Measurements from ENCODE around the gene PRIMPOL.
"Not testable (repeated sequence)": the region's sequence is repeated elsewhere in the genome, so short reads cannot be mapped to it uniquely, and the experiment has no call there.

The PRIMPOL gene

DNA sequence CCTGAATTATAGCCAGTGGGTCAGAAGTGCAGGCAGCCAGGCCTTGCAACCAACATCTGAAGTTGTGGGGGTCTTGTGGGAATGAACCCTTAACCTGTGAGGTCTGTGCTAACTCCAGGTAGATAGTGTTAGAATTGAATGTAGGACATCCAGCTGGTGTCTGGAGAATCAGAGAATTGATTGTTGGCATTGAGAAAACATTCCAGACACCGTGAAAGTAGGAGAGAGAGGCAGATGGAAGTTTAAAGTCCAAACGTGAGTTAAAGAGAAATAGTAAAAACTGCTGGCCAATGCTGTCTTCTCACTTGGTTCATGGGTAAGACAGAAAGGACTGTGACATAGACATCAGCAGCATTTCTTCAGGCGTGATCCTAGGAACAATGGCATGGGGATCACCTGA lies 28.0 kb upstream of the PRIMPOL start:
- Histone ChIP-seq H3K27me3 (ENCODE audit: control insufficient read depth, insufficient read depth, low read length) (no peaks in the 10 kb centered on the region), H3K4me3 (ENCODE audit: low read length) (no peak overlapping the region), H3K9me3 (replicated peaks; ENCODE audit: low read length) (no peaks in the 10 kb centered on the region), H3K9ac (ENCODE audit: low read depth, low read length) (no peak overlapping the region), H3K4me1 (ENCODE audit: control insufficient read depth, insufficient read depth, low read length) (no peaks in the 10 kb centered on the region), H3K36me3 (ENCODE audit: insufficient read depth, low read length) (peaks cover under 1% of the 10 kb centered on the region), H3K4me2 (ENCODE audit: low read length) (no peak overlapping the region)

DNA sequence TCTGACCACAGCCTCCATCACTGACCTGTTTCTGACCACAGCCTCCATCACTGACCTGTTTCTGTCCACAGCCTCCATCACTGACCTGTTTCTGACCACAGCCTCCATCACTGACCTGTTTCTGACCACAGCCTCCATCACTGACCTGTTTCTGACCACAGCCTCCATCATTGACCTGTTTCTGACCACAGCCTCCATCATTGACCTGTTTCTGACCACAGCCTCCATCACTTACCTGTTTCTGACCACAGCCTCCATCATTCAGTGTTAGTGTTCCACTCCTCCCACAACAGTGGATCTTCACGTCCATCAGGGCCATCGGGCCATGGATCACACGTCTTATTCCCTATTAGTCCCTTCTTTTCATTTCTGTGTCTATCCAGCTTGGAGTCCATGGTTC lies 25.0 kb upstream of the PRIMPOL start:
- H3K36me3 ChIP-seq (ENCODE audit: insufficient read depth, low read length): peaks cover 27% of the 10 kb centered on the region

DNA sequence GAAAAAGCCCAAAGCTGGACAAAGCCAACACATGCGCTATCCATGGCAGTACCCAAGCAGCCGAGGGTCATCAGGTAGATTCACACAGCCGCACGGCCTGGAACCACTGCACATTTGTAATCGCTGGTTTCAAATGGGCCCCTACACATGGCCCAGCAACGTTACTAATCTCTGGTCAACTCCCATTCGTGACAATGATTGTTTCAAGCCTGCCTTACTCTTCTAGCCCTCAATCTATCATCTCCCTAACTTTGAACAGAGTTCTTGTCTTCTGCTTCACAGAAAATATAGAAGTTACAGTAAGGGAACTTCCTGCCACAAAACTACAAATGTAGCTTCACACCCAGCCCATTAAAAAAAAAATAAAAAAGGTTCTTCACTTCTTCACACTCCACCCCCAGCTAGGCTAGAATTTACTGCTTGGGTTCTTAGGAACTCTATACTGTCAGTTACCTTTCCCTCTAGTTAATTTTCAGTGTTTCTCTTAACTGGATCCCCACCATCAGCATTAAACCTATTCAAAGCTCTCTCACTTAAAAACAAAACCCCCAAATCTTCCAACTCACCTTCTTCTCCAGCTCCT lies 24.5 kb upstream of the PRIMPOL start:
- no peaks in the 10 kb centered on the region for H3K4me1 ChIP-seq (ENCODE audit: control insufficient read depth, insufficient read depth, low read length)
- H3K4me2 ChIP-seq (ENCODE audit: low read length): no peak overlapping the region
- peaks cover 32% of the 10 kb centered on the region for H3K36me3 ChIP-seq (ENCODE audit: insufficient read depth, low read length)
- no peaks in the 10 kb centered on the region for H3K9me3 ChIP-seq (replicated peaks; ENCODE audit: low read length)
- H3K27me3 ChIP-seq (ENCODE audit: control insufficient read depth, insufficient read depth, low read length): no peaks in the 10 kb centered on the region
- no peak overlapping the region for H3K4me3 ChIP-seq (ENCODE audit: low read length)
- H3K9ac ChIP-seq (ENCODE audit: low read depth, low read length): no peak overlapping the region

More for the DNA sequence above, 25.0 kb upstream of the PRIMPOL start:
- H3K9ac ChIP-seq (ENCODE audit: low read depth, low read length); H3K27me3 ChIP-seq (ENCODE audit: control insufficient read depth, insufficient read depth, low read length); H3K4me3 ChIP-seq (ENCODE audit: low read length); H3K4me2 ChIP-seq (ENCODE audit: low read length); H3K9me3 ChIP-seq (replicated peaks; ENCODE audit: low read length); H3K4me1 ChIP-seq (ENCODE audit: control insufficient read depth, insufficient read depth, low read length): not testable (repeated sequence)

DNA sequence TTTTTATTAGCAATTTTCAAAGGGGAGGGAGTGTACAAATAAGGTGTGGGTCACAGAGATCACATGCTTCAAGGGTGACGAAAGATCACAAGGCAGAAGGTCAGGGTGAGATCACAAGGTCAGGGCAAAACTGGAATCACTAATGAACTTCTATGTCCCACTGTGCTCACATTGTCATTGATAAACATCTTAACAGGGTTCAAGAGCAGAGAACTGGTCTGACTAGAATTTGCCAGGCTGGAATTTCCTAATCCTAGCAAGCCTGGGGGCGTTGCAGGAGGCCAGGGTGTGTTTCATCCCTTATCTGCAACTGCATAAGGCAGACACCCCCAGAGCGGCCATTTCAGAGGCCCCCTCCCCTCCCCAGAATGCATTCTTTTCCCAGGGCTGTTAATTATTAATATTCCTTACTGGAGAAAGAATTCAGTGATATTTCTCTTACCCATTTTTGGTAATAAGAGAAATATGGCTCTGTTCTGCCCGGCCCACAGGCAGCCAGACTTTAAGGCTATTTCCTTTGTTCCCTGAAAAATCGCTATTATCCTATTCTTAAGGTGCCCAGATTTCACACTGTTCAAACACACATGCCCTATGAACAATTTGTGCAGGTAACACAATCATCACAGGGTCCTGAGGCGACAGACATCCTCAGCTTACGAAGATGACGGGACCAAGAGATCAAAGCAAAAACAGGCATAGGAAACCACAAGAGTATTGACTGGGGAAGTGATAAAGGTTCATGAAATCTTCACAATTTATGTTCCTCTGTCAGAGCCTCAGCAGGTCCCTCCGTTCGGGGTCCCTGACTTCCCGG lies 23.5 kb upstream of the PRIMPOL start:
- H3K9me3 ChIP-seq (replicated peaks; ENCODE audit: low read length); H3K4me2 ChIP-seq (ENCODE audit: low read length); H3K9ac ChIP-seq (ENCODE audit: low read depth, low read length); H3K4me3 ChIP-seq (ENCODE audit: low read length); H3K4me1 ChIP-seq (ENCODE audit: control insufficient read depth, insufficient read depth, low read length); H3K27me3 ChIP-seq (ENCODE audit: control insufficient read depth, insufficient read depth, low read length): not testable (repeated sequence)
- peaks cover 38% of the 10 kb centered on the region for H3K36me3 ChIP-seq (ENCODE audit: insufficient read depth, low read length)

DNA sequence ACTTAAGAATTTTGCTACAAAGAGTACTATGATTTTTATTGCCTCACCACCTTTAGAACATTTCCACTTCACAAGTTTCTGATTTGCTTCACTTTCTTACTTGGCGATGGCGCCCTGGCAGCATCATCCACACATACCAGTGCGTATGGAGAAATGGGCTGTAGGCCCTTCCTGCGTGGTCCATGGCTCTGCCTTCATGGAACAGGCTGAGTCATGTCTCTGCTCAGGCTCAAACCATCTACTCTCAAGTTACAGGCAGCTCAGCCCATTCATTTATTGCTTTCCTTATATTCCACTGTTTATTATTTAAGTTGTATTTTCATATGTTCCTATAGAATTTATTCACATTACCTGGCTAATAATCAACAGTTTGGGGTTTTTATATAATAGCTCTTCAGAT lies 21.4 kb upstream of the PRIMPOL start:
- Histone ChIP-seq H3K4me3 (ENCODE audit: low read length) (no peak overlapping the region), H3K36me3 (ENCODE audit: insufficient read depth, low read length) (peaks cover 54% of the 10 kb centered on the region), H3K4me2 (ENCODE audit: low read length) (no peak overlapping the region), H3K9ac (ENCODE audit: low read depth, low read length) (no peak overlapping the region), H3K4me1 (ENCODE audit: control insufficient read depth, insufficient read depth, low read length) (no peaks in the 10 kb centered on the region), H3K27me3 (ENCODE audit: control insufficient read depth, insufficient read depth, low read length) (no peaks in the 10 kb centered on the region), H3K9me3 (replicated peaks; ENCODE audit: low read length) (no peaks in the 10 kb centered on the region)

DNA sequence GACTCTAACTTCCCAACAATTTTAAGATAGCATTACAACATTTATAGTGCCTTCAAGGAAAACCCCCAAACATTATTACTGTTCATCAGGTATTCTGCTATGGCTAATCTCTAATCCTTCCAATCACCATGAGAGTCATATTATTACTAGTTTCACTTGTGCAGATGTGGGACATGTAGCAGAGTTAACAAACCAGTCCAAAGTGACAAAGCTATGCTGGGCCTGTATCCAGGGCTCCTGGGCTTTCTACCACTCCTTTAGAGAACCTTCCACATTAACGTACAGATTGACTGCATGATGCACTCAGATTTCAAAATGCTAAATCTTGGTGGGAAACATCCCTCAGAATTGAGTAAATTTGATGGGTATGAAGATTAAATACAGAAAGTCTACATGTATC lies 16.7 kb upstream of the PRIMPOL start:
- H3K4me2 ChIP-seq (ENCODE audit: low read length): no peak overlapping the region
- no peak overlapping the region for H3K9ac ChIP-seq (ENCODE audit: low read depth, low read length)
- peaks cover 83% of the 10 kb centered on the region for H3K36me3 ChIP-seq (ENCODE audit: insufficient read depth, low read length)
- H3K27me3 ChIP-seq (ENCODE audit: control insufficient read depth, insufficient read depth, low read length): no peaks in the 10 kb centered on the region
- H3K9me3 ChIP-seq (replicated peaks; ENCODE audit: low read length): no peaks in the 10 kb centered on the region
- no peak overlapping the region for H3K4me3 ChIP-seq (ENCODE audit: low read length)
- no peaks in the 10 kb centered on the region for H3K4me1 ChIP-seq (ENCODE audit: control insufficient read depth, insufficient read depth, low read length)

DNA sequence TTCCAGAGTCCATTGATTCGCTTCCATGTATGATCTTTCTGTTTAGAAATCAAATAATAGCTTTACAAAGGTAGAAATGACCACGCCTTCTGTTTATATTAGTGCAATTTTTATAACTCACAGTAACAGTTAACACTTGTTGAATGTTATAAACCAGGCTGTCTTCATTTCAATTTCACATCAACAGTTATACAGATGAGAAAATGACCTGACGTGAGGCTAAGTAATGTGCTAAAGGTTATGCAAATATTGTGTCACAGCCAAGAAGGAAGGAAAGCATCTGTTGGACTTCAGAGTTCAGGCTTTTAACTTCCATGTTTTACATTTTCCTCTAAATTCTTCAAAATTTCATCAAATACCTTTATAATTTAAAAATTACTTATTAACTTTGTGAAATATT lies 14.2 kb upstream of the PRIMPOL start:
- Histone ChIP-seq H3K36me3 (ENCODE audit: insufficient read depth, low read length) (peaks cover 77% of the 10 kb centered on the region), H3K9ac (ENCODE audit: low read depth, low read length) (no peak overlapping the region), H3K9me3 (replicated peaks; ENCODE audit: low read length) (no peaks in the 10 kb centered on the region), H3K4me2 (ENCODE audit: low read length) (no peak overlapping the region), H3K4me3 (ENCODE audit: low read length) (no peak overlapping the region), H3K27me3 (ENCODE audit: control insufficient read depth, insufficient read depth, low read length) (no peaks in the 10 kb centered on the region), H3K4me1 (ENCODE audit: control insufficient read depth, insufficient read depth, low read length) (no peaks in the 10 kb centered on the region)

DNA sequence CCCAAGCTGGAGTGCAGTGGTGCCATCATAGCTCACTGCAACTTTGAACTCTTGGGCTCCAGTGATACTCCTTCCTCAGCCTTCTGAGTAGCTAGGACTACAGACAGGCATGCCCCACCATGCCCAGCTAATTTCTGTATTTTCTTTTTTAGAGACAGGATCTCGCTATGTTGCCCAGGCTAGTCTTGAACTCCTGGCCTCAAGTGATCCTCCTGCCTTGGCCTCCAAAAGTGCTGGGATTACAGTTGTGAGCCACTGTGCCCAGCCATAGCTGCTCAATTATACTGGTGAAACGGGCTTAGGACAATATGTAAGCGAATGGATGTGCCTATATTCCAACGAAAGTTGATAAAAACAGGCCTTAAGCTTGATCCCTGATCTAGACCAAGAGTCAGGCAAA lies 13.4 kb upstream of the PRIMPOL start:
- Histone ChIP-seq H3K4me2 (ENCODE audit: low read length) (no peak overlapping the region), H3K4me3 (ENCODE audit: low read length) (no peak overlapping the region), H3K27me3 (ENCODE audit: control insufficient read depth, insufficient read depth, low read length) (no peaks in the 10 kb centered on the region), H3K9ac (ENCODE audit: low read depth, low read length) (no peak overlapping the region), H3K36me3 (ENCODE audit: insufficient read depth, low read length) (peaks cover 71% of the 10 kb centered on the region), H3K9me3 (replicated peaks; ENCODE audit: low read length) (no peaks in the 10 kb centered on the region), H3K4me1 (ENCODE audit: control insufficient read depth, insufficient read depth, low read length) (no peaks in the 10 kb centered on the region)

DNA sequence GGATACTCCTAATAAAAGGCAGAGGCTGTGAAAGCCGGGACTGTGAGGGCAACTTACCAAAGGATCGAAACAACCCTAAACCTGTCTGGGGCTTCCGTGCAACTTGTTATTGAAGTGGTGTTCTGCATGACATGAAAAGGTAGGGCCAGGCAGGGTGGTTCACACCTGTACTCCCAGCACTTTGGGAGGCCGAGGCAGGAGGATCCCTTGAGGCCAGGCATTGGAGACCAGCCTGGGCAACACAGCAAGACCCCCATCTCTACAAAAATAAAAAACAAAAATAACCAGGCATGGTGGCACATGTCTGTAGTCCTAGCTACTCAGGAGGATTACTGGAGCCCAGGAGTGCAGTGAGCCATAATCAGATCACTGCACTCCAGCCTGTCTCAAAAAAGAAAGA lies 12.6 kb upstream of the PRIMPOL start:
- H3K36me3 ChIP-seq (ENCODE audit: insufficient read depth, low read length): peaks cover 65% of the 10 kb centered on the region
- no peak overlapping the region for H3K4me2 ChIP-seq (ENCODE audit: low read length)
- no peaks in the 10 kb centered on the region for H3K4me1 ChIP-seq (ENCODE audit: control insufficient read depth, insufficient read depth, low read length)
- no peak overlapping the region for H3K4me3 ChIP-seq (ENCODE audit: low read length)
- no peaks in the 10 kb centered on the region for H3K27me3 ChIP-seq (ENCODE audit: control insufficient read depth, insufficient read depth, low read length)
- H3K9me3 ChIP-seq (replicated peaks; ENCODE audit: low read length): no peaks in the 10 kb centered on the region
- H3K9ac ChIP-seq (ENCODE audit: low read depth, low read length): no peak overlapping the region

DNA sequence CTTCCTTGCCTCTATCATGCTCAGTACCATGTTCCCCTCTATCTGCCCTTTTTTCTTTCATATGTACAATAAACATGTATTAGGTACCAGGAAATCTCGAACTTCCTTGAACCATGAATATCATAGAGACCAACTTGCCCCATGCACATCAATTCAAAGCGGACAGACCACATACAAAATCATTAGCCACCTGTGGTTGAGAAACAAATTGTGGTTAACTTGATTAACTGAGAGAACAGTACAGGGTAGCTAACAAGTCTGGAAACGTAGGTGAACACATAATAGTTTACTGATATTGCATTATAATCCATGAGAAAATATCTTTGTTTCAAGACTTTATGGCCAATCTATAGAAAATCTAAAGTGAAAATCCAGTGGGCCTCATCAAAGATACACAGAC lies 8.5 kb upstream of the PRIMPOL start:
- Histone ChIP-seq H3K36me3 (ENCODE audit: insufficient read depth, low read length) (peaks cover 41% of the 10 kb centered on the region), H3K4me3 (ENCODE audit: low read length) (no peak overlapping the region), H3K4me1 (ENCODE audit: control insufficient read depth, insufficient read depth, low read length) (peaks cover 9% of the 10 kb centered on the region), H3K4me2 (ENCODE audit: low read length) (no peak overlapping the region), H3K27me3 (ENCODE audit: control insufficient read depth, insufficient read depth, low read length) (no peaks in the 10 kb centered on the region), H3K9me3 (replicated peaks; ENCODE audit: low read length) (no peaks in the 10 kb centered on the region), H3K9ac (ENCODE audit: low read depth, low read length) (no peak overlapping the region)

DNA sequence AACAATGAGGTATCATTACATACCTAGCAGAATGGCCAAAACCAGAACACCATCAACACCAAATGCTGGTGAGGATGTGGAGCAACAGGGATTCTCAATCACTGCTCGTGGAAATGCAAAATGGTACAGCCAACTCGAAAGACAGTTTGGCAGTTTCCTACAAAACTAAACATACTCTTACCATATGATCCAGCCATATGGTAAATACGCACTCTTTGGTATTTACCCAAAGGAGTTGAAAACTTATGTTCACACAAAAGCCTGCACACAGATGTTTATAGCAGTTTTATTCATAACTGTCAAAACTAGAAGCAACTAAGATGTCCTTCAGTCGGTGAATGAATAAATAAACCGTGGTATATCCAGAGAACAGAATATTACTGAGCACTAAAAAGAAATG lies 8.1 kb upstream of the PRIMPOL start:
- Histone ChIP-seq H3K4me3 (ENCODE audit: low read length) (no peak overlapping the region), H3K36me3 (ENCODE audit: insufficient read depth, low read length) (peaks cover 39% of the 10 kb centered on the region), H3K27me3 (ENCODE audit: control insufficient read depth, insufficient read depth, low read length) (no peaks in the 10 kb centered on the region), H3K4me2 (ENCODE audit: low read length) (no peak overlapping the region), H3K4me1 (ENCODE audit: control insufficient read depth, insufficient read depth, low read length) (peaks cover 13% of the 10 kb centered on the region), H3K9me3 (replicated peaks; ENCODE audit: low read length) (no peaks in the 10 kb centered on the region), H3K9ac (ENCODE audit: low read depth, low read length) (no peak overlapping the region)

DNA sequence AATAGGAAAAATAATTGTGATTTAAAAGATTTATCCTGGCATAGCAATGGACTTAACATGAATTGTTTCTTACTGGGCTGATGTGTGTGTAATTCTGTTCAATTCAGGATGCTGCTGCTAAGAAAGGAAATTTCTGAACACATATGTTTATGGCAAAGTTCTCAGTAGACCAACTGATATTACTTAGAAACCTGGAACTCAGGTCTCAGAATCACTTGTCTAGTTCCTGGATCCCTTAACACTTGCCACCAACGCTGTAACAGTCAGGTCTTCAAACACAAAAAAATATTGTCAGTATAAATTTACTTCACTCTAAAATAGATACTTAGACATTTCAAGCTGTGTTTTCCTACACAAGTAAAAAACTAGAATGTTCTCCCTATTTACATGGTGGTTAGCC lies 5.8 kb upstream of the PRIMPOL start:
- Histone ChIP-seq H3K4me3 (ENCODE audit: low read length) (no peak overlapping the region), H3K9ac (ENCODE audit: low read depth, low read length) (no peak overlapping the region), H3K4me2 (ENCODE audit: low read length) (no peak overlapping the region), H3K4me1 (ENCODE audit: control insufficient read depth, insufficient read depth, low read length) (peaks cover 28% of the 10 kb centered on the region), H3K9me3 (replicated peaks; ENCODE audit: low read length) (no peaks in the 10 kb centered on the region), H3K36me3 (ENCODE audit: insufficient read depth, low read length) (peaks cover 26% of the 10 kb centered on the region), H3K27me3 (ENCODE audit: control insufficient read depth, insufficient read depth, low read length) (no peaks in the 10 kb centered on the region)
